Suprapubic skin (tissue), 4 donors: ENCODE data around the gene P2RY2. TPM values are rescaled to one million over a fixed set of nuclear protein-coding genes. Genes with fewer than 3 reads are reported as not detected.
"Not testable (repeated sequence)": the region's sequence is repeated elsewhere in the genome, so short reads cannot be mapped to it uniquely, and the experiment has no call there.

ENCODE experiments used
- DNase-seq, 2 donors: peaks; one replicate each; pipeline ENCODE4 v3.0.0-alpha.2; 2019; ENCODE audit warnings: low spot score in 2 of 2
- H3K27ac ChIP-seq: fragments of 200-600 bp; sonication (generic); one replicate; pipeline ENCODE4 v1.5.1; 2019
- H3K27me3 ChIP-seq: fragments of 200-600 bp; sonication (generic); one replicate; pipeline ENCODE4 v1.5.1; 2019
- H3K36me3 ChIP-seq: fragments of 200-600 bp; sonication (generic); one replicate; pipeline ENCODE4 v1.5.1; 2019
- H3K4me1 ChIP-seq: fragments of 200-600 bp; sonication (generic); one replicate; pipeline ENCODE4 v1.5.1; 2019
- H3K4me3 ChIP-seq: fragments of 200-600 bp; sonication (generic); one replicate; pipeline ENCODE4 v1.5.1; 2019; ENCODE audit warnings: mild to moderate bottlenecking
- H3K9me3 ChIP-seq: fragments of 200-600 bp; sonication (generic); one replicate; pipeline ENCODE4 v1.5.1; 2019
- EP300 ChIP-seq: sonication (generic); formaldehyde crosslinking; IDR thresholded peaks from one replicate; pipeline ENCODE4 v1.6.1; 2017; ENCODE audit warnings: antibody characterized with exemption
- POLR2A ChIP-seq, 2 donors: fragments of 450-650 bp; IDR thresholded peaks; one replicate each; pipeline ENCODE4 v1.6.1; 2017; ENCODE audit warnings: antibody characterized with exemption in 2 of 2, mild to moderate bottlenecking in 2 of 2, moderate library complexity in 2 of 2
- POLR2AphosphoS5 ChIP-seq, 3 donors: sonication (generic); formaldehyde crosslinking; IDR thresholded peaks; one replicate each; pipeline ENCODE4 v1.6.1; 2017; ENCODE audit warnings: antibody characterized with exemption in 3 of 3
- WGBS: methylation state at CpG from one replicate; pipeline ENCODE4 v1.1.5; 2018; 5-methylcytosine and 5-hydroxymethylcytosine counted together
- total RNA-seq, 4 donors: library from RNA; depleted of rRNA; stranded (reverse); fragments of >200 nt; gene quantifications; one replicate each; pipeline ENCODE4 v1.1.0, GENCODE V29; 2016
- TF ChIP-seq, protein P1 (sequence below), 2 donors: fragments of 200-600 bp in 1 of 2; fragments of 450-650 bp in 1 of 2; sonication (generic) in 1 of 2; IDR thresholded peaks; one replicate each; pipeline ENCODE4 v1.5.1; 2016 to 2019; ENCODE audit warnings: antibody characterized with exemption in 2 of 2, mild to moderate bottlenecking in 1 of 2, moderate library complexity in 1 of 2

The P2RY2 gene
- total RNA-seq, 4 donors from 2014 or later: 5.5 to 15.9 (median 12.8) TPM

DNA sequence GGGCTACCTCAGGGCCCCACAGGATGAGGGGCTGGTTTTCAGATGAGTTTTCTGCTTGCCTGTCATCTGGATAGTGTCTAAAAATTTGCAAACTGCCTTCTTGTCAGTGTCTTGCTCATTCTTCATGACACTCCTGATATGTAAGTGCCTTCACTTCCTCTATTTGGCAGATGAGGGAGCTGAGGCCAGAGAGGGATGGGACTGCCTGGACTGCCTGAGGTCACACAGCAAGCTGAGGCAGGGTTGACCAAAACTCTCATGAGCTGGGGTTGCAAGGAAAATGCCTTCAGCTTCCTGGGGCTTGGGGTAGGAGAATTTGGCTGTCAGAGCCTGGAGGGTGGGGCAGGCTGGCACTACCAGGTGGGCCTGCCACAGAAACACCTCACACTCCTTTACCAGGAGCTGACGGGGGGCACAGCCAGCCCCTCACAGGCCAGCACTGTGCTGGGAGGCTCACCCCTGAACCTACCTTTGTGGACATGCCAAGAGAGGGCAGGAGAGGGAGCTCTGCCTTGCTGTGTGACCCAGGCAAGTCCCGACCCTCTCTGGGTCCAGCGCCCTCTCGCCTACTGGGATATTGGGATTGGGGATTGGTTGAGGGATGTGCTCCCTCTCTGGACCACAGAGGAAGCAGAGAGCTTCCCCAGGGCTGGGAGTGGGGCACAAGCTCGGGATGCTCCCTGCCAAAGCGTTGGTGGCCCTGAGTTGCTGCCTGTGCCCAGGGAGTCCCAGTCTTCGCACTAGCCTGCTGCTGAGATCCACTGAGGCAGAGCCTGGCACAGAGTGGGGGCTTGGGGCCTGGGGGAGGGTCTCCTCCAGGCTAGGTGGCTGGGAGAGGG, 52.2 kb downstream of the P2RY2 start:
- no peak for TF ChIP-seq POLR2AphosphoS5 (IDR thresholded peaks at IDR 0.05)
- TF ChIP-seq, protein P1, sequence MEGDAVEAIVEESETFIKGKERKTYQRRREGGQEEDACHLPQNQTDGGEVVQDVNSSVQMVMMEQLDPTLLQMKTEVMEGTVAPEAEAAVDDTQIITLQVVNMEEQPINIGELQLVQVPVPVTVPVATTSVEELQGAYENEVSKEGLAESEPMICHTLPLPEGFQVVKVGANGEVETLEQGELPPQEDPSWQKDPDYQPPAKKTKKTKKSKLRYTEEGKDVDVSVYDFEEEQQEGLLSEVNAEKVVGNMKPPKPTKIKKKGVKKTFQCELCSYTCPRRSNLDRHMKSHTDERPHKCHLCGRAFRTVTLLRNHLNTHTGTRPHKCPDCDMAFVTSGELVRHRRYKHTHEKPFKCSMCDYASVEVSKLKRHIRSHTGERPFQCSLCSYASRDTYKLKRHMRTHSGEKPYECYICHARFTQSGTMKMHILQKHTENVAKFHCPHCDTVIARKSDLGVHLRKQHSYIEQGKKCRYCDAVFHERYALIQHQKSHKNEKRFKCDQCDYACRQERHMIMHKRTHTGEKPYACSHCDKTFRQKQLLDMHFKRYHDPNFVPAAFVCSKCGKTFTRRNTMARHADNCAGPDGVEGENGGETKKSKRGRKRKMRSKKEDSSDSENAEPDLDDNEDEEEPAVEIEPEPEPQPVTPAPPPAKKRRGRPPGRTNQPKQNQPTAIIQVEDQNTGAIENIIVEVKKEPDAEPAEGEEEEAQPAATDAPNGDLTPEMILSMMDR (IDR thresholded peaks at IDR 0.05): no peak
- TF ChIP-seq POLR2A (IDR thresholded peaks at IDR 0.05): no peak
- no peak for TF ChIP-seq EP300
- H3K36me3 ChIP-seq: no peaks in the 10 kb centered on the region
- peaks cover 12% of the 10 kb centered on the region for H3K27me3 ChIP-seq
- DNase-seq: peak in 1 of 2 donors; percentile 61
- no peaks in the 10 kb centered on the region for H3K9me3 ChIP-seq
- WGBS: no CpG with 5 or more reads among the region's 7 CpGs
- no peak overlapping the region for H3K27ac ChIP-seq
- no peaks in the 10 kb centered on the region for H3K4me1 ChIP-seq
- H3K4me3 ChIP-seq: no peak overlapping the region

DNA sequence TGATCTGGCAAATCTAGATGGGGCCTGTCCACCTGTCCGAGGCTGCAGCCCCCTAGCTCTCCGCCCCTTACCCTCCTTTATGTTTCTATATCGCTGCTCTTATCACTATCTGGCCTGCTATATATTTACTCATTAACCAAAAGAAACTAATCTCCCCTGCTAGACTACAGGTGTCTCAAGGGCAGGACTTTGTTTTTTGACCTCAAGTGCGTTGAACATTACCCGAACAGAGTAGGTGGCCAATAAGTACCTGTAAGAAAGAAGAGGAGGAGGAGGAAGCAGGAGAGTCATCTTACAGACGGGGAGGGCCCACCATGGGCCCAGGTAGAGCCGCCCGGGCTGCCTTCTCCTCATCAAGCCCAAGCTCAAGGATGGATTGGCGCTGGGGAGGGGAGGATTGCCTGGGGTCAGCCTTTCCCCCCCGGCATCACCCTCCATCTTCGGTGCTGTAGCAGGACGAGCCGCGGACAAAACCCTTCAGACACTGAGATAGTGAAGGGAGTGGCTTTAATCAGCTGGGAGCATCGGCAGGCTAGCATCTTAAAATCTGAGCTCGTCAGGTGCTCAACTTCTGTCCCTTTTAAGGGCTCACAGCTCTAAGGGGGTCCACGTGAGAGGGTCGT, 52.9 kb downstream of the P2RY2 start:
- Histone ChIP-seq H3K4me1 (no peaks in the 10 kb centered on the region), H3K27me3 (peaks cover 11% of the 10 kb centered on the region), H3K36me3 (no peaks in the 10 kb centered on the region), H3K27ac (no peak overlapping the region), H3K9me3 (no peaks in the 10 kb centered on the region), H3K4me3 (no peak overlapping the region)
- peak in 1 of 2 donors; percentile 63 for DNase-seq
- no peak for TF ChIP-seq POLR2A (IDR thresholded peaks at IDR 0.05)
- no peak for TF ChIP-seq EP300
- TF ChIP-seq POLR2AphosphoS5 (IDR thresholded peaks at IDR 0.05): no peak
- TF ChIP-seq, protein P1 (IDR thresholded peaks at IDR 0.05): no peak
- whole genome bisulfite sequencing: 80% methylated on average over 18 of the region's 18 CpGs

DNA sequence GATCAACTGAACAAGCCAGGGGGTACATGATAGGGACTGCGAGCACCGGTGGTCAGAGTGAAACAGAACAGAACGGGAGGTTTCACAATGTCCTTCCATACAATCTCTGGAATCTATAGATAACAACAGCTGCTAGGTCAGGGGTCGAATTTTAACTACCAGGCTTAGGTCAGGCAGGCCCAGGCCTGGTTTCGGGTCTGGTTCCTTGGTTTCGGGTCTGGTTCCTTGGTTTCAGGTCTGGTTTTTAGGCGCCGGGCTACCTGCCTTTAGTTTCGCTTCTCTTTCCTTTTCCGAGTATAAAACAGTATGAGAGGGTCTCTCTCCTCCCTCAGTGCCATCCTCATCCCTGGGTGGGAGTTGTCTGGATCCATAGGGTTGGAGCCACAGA, 53.4 kb downstream of the P2RY2 start:
- H3K27me3 ChIP-seq, H3K27ac ChIP-seq, H3K36me3 ChIP-seq, H3K4me3 ChIP-seq, H3K4me1 ChIP-seq, H3K9me3 ChIP-seq: not testable (repeated sequence)
- WGBS: 82% methylated on average over 10 of the region's 10 CpGs
- peak in 1 of 2 donors; percentile 35 for DNase-seq

DNA sequence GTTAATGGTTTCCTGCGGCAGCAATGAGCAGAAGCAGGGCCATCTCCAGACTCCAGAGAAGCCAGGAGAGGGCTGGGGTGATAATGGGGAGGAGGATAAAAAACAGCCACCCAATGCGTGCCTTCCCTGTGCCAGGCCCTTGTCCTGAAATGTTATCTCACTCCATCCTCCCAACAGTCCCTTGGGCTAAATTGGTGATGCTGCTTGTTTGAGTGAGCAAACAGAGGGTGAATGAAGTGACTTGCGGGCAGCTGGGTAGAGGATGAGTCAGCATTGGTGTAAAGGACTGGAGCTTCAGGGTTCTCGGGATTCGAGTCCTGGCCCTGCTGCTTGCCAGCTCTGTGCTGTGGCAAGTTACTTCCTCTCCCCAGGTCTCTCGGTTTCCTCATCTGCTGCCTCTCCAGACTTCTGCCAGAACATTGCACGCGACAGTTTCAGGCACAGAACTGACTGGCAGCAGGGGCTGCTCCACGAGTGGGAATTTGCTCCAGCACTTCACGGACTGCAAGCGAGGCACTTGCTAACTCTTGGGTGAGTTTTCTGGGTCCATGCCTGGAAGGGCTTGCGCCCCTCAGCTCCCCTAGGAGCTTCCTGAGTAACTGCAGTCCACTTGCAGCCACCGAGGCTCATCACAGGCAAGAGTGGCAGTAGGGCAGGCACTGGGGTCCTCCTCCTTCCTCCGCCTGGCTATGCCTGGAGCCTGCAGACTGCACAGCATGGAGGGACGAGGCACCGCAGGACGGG, 54.0 kb downstream of the P2RY2 start, which contains the start of gene P2RY6:
Gene P2RY6, plus strand, starts transcription at position 403 of the 744 bp plus-strand sequence. CDS start 24,181 bp downstream, outside the sequence.
- Histone ChIP-seq H3K36me3 (no peaks in the 10 kb centered on the region), H3K4me1 (no peaks in the 10 kb centered on the region), H3K27me3 (no peaks in the 10 kb centered on the region), H3K4me3 (no peak within 1 kb of the TSS), H3K27ac (no peak within 1 kb of the TSS), H3K9me3 (no peaks in the 10 kb centered on the region)
- WGBS: 71% methylated on average over 10 of the region's 17 CpGs
- TF ChIP-seq EP300 (no peak), POLR2A (IDR thresholded peaks at IDR 0.05) (no peak), POLR2AphosphoS5 (IDR thresholded peaks at IDR 0.05) (no peak)
- TF ChIP-seq, protein P1 (IDR thresholded peaks at IDR 0.05): no peak
- peak in 1 of 2 donors; percentile 75 for DNase-seq

DNA sequence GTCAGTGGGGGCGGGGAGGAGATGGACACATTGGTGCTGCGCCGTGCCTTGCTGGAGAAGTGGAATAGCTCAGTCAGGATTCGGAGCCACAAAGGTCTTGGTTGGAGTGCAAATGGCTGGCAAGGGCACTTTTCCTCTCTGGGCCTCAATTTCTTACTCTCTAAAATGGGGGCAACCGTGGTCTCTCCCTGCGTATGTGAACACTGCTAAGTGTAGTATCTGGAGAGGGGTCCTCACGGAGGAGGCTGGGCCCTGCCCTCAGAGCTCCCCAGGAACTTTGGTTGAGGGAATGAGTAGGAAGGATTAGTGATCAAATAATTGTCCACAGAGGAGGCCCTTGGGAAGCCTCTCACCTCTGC, 54.6 kb downstream of the P2RY2 start:
- no peak overlapping the region for H3K4me3 ChIP-seq
- 98% methylated on average over 7 of the region's 7 CpGs for WGBS
- DNase-seq: no peak

More for the DNA sequence above, 54.6 kb downstream of the P2RY2 start:
- Histone ChIP-seq H3K9me3 (no peaks in the 10 kb centered on the region), H3K27me3 (no peaks in the 10 kb centered on the region), H3K36me3 (no peaks in the 10 kb centered on the region), H3K4me1 (no peaks in the 10 kb centered on the region), H3K27ac (no peak overlapping the region)
- TF ChIP-seq, protein P1 (IDR thresholded peaks at IDR 0.05): no peak
- TF ChIP-seq POLR2AphosphoS5 (IDR thresholded peaks at IDR 0.05) (no peak), EP300 (no peak), POLR2A (IDR thresholded peaks at IDR 0.05) (no peak)
